ENCODE data around the gene KLK11. TPM values are rescaled to one million over a fixed set of nuclear protein-coding genes. Genes with fewer than 3 reads are reported as not detected.

The KLK11 gene
- total RNA-seq, 4 donors from 2014 or later, result 1.3 TPM; not detected in 3

DNA sequence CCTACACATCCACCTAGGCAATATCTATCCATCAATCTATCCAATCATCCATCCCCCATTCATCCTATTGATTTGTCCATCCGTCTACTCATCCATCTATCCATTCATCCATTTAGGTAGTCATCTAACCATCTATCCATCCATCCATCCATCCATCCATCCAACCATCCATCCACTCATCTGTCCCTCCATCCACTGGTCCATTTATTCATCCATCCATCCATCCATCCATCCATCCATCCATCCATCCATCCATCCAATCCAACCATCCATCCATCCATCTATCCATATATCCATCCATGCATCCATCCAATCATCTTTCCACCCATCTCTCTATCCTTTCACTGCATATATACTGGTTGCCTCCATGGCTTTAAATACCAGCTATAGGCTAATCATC lies 34.6 kb upstream of the KLK11 start:
- H3K36me3 ChIP-seq, result no peaks in the 10 kb centered on the region
- no peak overlapping the region for H3K27ac ChIP-seq
- peaks cover 0 to 24% of the 10 kb centered on the region in 2 donors for H3K27me3 ChIP-seq
- no peak for DNase-seq (ENCODE audit: low spot score in 2 of 2)
- H3K4me3 ChIP-seq, result no peak overlapping the region
- 0 to 2% methylated on average over 1 of the region's 1 CpG for WGBS, 2 donors
- no peaks in the 10 kb centered on the region for H3K9me3 ChIP-seq
- TF ChIP-seq POLR2A (IDR thresholded peaks at IDR 0.05) (no peak), EP300 (IDR thresholded peaks at IDR 0.05) (no peak)
- TF ChIP-seq, protein P1, sequence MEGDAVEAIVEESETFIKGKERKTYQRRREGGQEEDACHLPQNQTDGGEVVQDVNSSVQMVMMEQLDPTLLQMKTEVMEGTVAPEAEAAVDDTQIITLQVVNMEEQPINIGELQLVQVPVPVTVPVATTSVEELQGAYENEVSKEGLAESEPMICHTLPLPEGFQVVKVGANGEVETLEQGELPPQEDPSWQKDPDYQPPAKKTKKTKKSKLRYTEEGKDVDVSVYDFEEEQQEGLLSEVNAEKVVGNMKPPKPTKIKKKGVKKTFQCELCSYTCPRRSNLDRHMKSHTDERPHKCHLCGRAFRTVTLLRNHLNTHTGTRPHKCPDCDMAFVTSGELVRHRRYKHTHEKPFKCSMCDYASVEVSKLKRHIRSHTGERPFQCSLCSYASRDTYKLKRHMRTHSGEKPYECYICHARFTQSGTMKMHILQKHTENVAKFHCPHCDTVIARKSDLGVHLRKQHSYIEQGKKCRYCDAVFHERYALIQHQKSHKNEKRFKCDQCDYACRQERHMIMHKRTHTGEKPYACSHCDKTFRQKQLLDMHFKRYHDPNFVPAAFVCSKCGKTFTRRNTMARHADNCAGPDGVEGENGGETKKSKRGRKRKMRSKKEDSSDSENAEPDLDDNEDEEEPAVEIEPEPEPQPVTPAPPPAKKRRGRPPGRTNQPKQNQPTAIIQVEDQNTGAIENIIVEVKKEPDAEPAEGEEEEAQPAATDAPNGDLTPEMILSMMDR (IDR thresholded peaks at IDR 0.05), result no peak
- H3K4me1 ChIP-seq, result peaks cover 0 to 14% (median 0%) of the 10 kb centered on the region in 4 donors

DNA sequence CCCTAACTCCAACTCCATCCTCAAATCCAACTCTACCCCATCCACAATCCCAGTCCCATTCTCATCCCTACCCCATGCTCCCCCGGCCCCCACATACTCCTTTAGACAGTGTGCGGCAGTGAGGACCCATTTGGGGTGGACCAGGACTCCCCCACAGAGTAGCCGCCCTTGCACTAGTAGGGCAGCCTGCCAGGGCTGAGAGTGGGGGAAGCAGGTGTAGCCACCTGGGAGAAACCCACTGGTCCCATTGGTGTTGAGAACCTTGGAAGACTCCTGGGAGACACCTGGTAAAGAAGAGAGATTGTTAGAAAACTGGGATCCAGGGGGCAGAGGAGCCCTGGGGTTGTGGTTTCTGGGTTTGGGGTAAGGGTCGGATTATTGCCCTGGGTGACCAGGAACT lies 33.9 kb upstream of the KLK11 start:
- 63 to 65% methylated on average over 4 of the region's 4 CpGs for WGBS, 2 donors
- H3K4me1 ChIP-seq, result peaks cover 0 to 9% (median 0%) of the 10 kb centered on the region in 4 donors
- no peaks in the 10 kb centered on the region for H3K9me3 ChIP-seq
- H3K27ac ChIP-seq, result no peak overlapping the region
- H3K27me3 ChIP-seq, result peaks cover 0 to 18% of the 10 kb centered on the region in 2 donors
- H3K36me3 ChIP-seq, result no peaks in the 10 kb centered on the region
- H3K4me3 ChIP-seq, result no peak overlapping the region
- no peak for DNase-seq (ENCODE audit: low spot score in 2 of 2)
- TF ChIP-seq, protein P1 (IDR thresholded peaks at IDR 0.05), result no peak
- TF ChIP-seq EP300 (IDR thresholded peaks at IDR 0.05) (no peak), POLR2A (IDR thresholded peaks at IDR 0.05) (no peak)

- Histone ChIP-seq H3K4me3 (no peak overlapping the region), H3K27ac (no peak overlapping the region), H3K4me1 (peaks cover 0 to 3% (median 0%) of the 10 kb centered on the region in 4 donors), H3K9me3 (no peaks in the 10 kb centered on the region), H3K27me3 (peaks cover 0 to 11% of the 10 kb centered on the region in 2 donors), H3K36me3 (no peaks in the 10 kb centered on the region)
- WGBS, 2 donors, result 74 to 84% methylated on average over 6 to 7 of the region's 7 CpGs
- no peak for DNase-seq (ENCODE audit: low spot score in 2 of 2)
- TF ChIP-seq EP300 (IDR thresholded peaks at IDR 0.05) (no peak), POLR2A (IDR thresholded peaks at IDR 0.05) (no peak)
- TF ChIP-seq, protein P1 (IDR thresholded peaks at IDR 0.05), result no peak
Observed at GRCh38 chr19:51059715-51060114, 33.3 kb upstream of the KLK11 start.

- Histone ChIP-seq H3K27me3 (no peaks in the 10 kb centered on the region), H3K27ac (no peak overlapping the region), H3K4me1 (no peaks in the 10 kb centered on the region), H3K4me3 (no peak overlapping the region), H3K9me3 (no peaks in the 10 kb centered on the region), H3K36me3 (no peaks in the 10 kb centered on the region)
- no peak for DNase-seq (ENCODE audit: low spot score in 2 of 2)
- TF ChIP-seq, protein P1 (IDR thresholded peaks at IDR 0.05), result no peak
- no peak for TF ChIP-seq POLR2A (IDR thresholded peaks at IDR 0.05)
- no peak for TF ChIP-seq EP300 (IDR thresholded peaks at IDR 0.05)
Observed at GRCh38 chr19:51055866-51056265, 29.4 kb upstream of the KLK11 start.

GRCh38 chr19:51047031-51047335 lies 20.6 kb upstream of the KLK11 start:
- Histone ChIP-seq H3K36me3 (no peaks in the 10 kb centered on the region), H3K9me3 (peaks cover 0 to 10% (median 0%) of the 10 kb centered on the region in 4 donors), H3K4me1 (no peaks in the 10 kb centered on the region), H3K27ac (no peak overlapping the region), H3K4me3 (no peak overlapping the region), H3K27me3 (no peaks in the 10 kb centered on the region)
- no peak for TF ChIP-seq EP300 (IDR thresholded peaks at IDR 0.05)
- TF ChIP-seq, protein P1 (IDR thresholded peaks at IDR 0.05), result no peak
- no peak for TF ChIP-seq POLR2A (IDR thresholded peaks at IDR 0.05)
- no peak for DNase-seq (ENCODE audit: low spot score in 2 of 2)
- 9 to 19% methylated on average over 4 of the region's 4 CpGs for WGBS, 2 donors

All from tibial nerve (tissue), 4 donors.